WTC11 (cell line): Measurements from ENCODE around the gene CCDC150. TPM values are rescaled to one million over a fixed set of nuclear protein-coding genes. Genes with fewer than 3 reads are reported as not detected.
A peak's percentile ranks its signal among the peaks of the same experiment; 100 is the strongest.

Experiments used
- ATAC-seq: fragments of 200-7000 bp; cut with Tn5 transposase; 2 replicates; pipeline ENCODE4 v1.10.0; 2021; ENCODE audit warnings: mild to moderate bottlenecking, moderate library complexity
- CTCF ChIA-PET: fragments of 300-600 bp; sonication (Branson Sonifier 250); formaldehyde crosslinking; loops from one replicate; lab custom pipeline; 2021; ENCODE audit warnings: antibody characterized with exemption; lab: Charles Lee
- POLR2A ChIA-PET: fragments of 350-600 bp; sonication (Branson Sonifier 250); formaldehyde crosslinking; loops from one replicate; lab custom pipeline; 2021; ENCODE audit warnings: antibody characterized with exemption; lab: Charles Lee
- DNase-seq: peaks from one replicate; pipeline ENCODE4 v3.0.0; 2021; ENCODE audit warnings: low spot score
- H3K27ac Mint-ChIP-seq: 2 replicates; pipeline ENCODE4 v1.8.0; 2021; ENCODE audit warnings: mixed read lengths
- H3K27me3 Mint-ChIP-seq: 2 replicates; pipeline ENCODE4 v1.8.0; 2021; ENCODE audit warnings: low read depth, mild to moderate bottlenecking, moderate library complexity, mixed read lengths
- H3K36me3 Mint-ChIP-seq: 2 replicates; pipeline ENCODE4 v1.8.0; 2021; ENCODE audit warnings: mixed read lengths
- H3K4me1 Mint-ChIP-seq: 2 replicates; pipeline ENCODE4 v1.8.0; 2022; ENCODE audit warnings: mixed read lengths
- H3K4me3 Mint-ChIP-seq: 2 replicates; pipeline ENCODE4 v1.8.0; 2021; ENCODE audit warnings: mild to moderate bottlenecking, moderate library complexity, mixed read lengths
- H3K9me3 Mint-ChIP-seq: 2 replicates; pipeline ENCODE4 v1.8.0; 2021; ENCODE audit warnings: mixed read lengths
- CREB1 ChIP-seq: sonication (generic); formaldehyde crosslinking; IDR thresholded peaks from 2 replicates; pipeline ENCODE4 v1.8.0; 2023; ENCODE audit warnings: mild to moderate bottlenecking, missing genetic modification reagents
- CTCF ChIP-seq: fragments of 200-600 bp; IDR thresholded peaks from 2 replicates; pipeline ENCODE4 v1.8.0; 2022; ENCODE audit warnings: antibody characterized with exemption
- ETV6 ChIP-seq: sonication (generic); formaldehyde crosslinking; IDR thresholded peaks from 2 replicates; pipeline ENCODE4 v1.8.1; 2022; ENCODE audit warnings: mild to moderate bottlenecking, missing genetic modification reagents
- GRHL2 ChIP-seq: fragments of 250-450 bp; sonication (Bioruptor Pico); IDR thresholded peaks from 2 replicates; pipeline ENCODE4 v1.8.0; 2022; ENCODE audit warnings: mild to moderate bottlenecking, moderate library complexity; ENCODE audit not compliant: insufficient replicate concordance, severe bottlenecking
- KAT7 ChIP-seq: sonication (generic); formaldehyde crosslinking; IDR thresholded peaks from 2 replicates; pipeline ENCODE4 v1.8.1; 2023; ENCODE audit warnings: missing genetic modification reagents, mild to moderate bottlenecking, borderline replicate concordance
- OVOL2 ChIP-seq: fragments of 250-450 bp; sonication (Bioruptor Pico); IDR thresholded peaks from 2 replicates; pipeline ENCODE4 v1.9.0; 2021; ENCODE audit warnings: mild to moderate bottlenecking, borderline replicate concordance
- PRRX2 ChIP-seq: fragments of 250-450 bp; sonication (Bioruptor Pico); IDR thresholded peaks from 2 replicates; pipeline ENCODE4 v1.8.0; 2021; ENCODE audit warnings: mild to moderate bottlenecking
- RELA ChIP-seq: sonication (generic); formaldehyde crosslinking; IDR thresholded peaks from 2 replicates; pipeline ENCODE4 v1.8.1; 2022; ENCODE audit warnings: missing genetic modification reagents, mild to moderate bottlenecking, borderline replicate concordance
- RORB ChIP-seq: fragments of 250-450 bp; sonication (Bioruptor Pico); IDR thresholded peaks from 2 replicates; pipeline ENCODE4 v1.9.0; 2021; ENCODE audit warnings: mild to moderate bottlenecking
- TCF7 ChIP-seq: sonication (generic); formaldehyde crosslinking; IDR thresholded peaks from 2 replicates; pipeline ENCODE4 v1.8.0; 2022; ENCODE audit warnings: mild to moderate bottlenecking, low read depth, missing genetic modification reagents, moderate library complexity
- USF2 ChIP-seq: sonication (generic); formaldehyde crosslinking; IDR thresholded peaks from 2 replicates; pipeline ENCODE4 v1.8.1; 2023; ENCODE audit warnings: mild to moderate bottlenecking, missing genetic modification reagents, moderate library complexity
- ZBTB21 ChIP-seq: sonication (generic); formaldehyde crosslinking; IDR thresholded peaks from 2 replicates; pipeline ENCODE4 v1.8.1; 2023; ENCODE audit warnings: mild to moderate bottlenecking, missing genetic modification reagents, borderline replicate concordance
- ZNF396 ChIP-seq: fragments of 250-450 bp; sonication (Bioruptor Pico); IDR thresholded peaks from 2 replicates; pipeline ENCODE4 v1.8.0; 2021; ENCODE audit warnings: mild to moderate bottlenecking, moderate library complexity, borderline replicate concordance
- total RNA-seq: library from RNA; stranded (reverse); gene quantifications from 3 replicates; pipeline ENCODE4 v1.2.3, GENCODE V29; 2021
- TF ChIP-seq, protein P1 (sequence below): fragments of 250-450 bp; sonication (Bioruptor Pico); conservative IDR thresholded peaks from 2 replicates; pipeline ENCODE4 v1.9.0; 2021; ENCODE audit warnings: mild to moderate bottlenecking
- TF ChIP-seq, protein P2 (sequence below): sonication (generic); formaldehyde crosslinking; IDR thresholded peaks from 2 replicates; pipeline ENCODE4 v1.8.1; 2022; ENCODE audit warnings: missing genetic modification reagents, borderline replicate concordance
- TF ChIP-seq, protein P3 (sequence below): sonication (generic); formaldehyde crosslinking; IDR thresholded peaks from 2 replicates; pipeline ENCODE4 v1.8.1; 2023; ENCODE audit warnings: mild to moderate bottlenecking, missing genetic modification reagents

Gene CCDC150
- total RNA-seq, 1 experiment from 2014 or later, result 43.0 TPM

GRCh38 chr2:196747400-196747799 is 107.9 kb downstream of the CCDC150 start (continued):
- TF ChIP-seq RELA (CRISPR knock-in tag), result no peak

DNA sequence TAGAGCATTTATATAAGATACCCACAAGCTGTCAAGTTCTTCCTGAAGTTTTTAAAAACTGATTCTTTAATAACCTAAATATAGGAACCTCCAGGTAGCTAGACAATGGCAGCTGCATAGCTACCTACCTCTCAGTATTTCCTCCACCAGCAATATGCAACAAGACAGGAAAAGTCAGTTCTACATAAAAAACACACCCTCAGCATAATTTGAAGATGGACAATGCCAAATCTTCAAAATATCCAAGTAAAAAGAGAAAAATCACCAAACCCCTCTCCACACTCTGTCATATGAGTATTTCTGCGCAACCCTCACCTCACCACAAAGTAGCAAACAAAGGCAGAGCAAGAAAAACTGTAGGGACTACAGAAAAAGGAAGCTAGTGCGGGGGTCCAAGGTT is 108.6 kb downstream of the CCDC150 start:
- Mint-ChIP-seq H3K27ac (no peak overlapping the region), H3K27me3 (no peaks in the 10 kb centered on the region), H3K36me3 (peaks cover 9% of the 10 kb centered on the region), H3K4me1 (peaks cover 5% of the 10 kb centered on the region; the same call in 1 of the 2 replicates), H3K4me3 (no peak overlapping the region), H3K9me3 (peaks cover under 1% of the 10 kb centered on the region; the same call in 1 of the 2 replicates)
- ChIA-PET POLR2A (no interaction called here), CTCF (no interaction called here)
- ATAC-seq (no peak), DNase-seq (no peak)
- TF ChIP-seq TCF7 (CRISPR knock-in tag) (no peak), KAT7 (no peak), ETV6 (CRISPR knock-in tag) (no peak), OVOL2 (no peak), ZBTB21 (no peak), CREB1 (CRISPR knock-in tag) (no peak), PRRX2 (CRISPR knock-in tag) (no peak), RORB (CRISPR knock-in tag) (no peak), USF2 (CRISPR knock-in tag) (no peak), ZNF396 (no peak), GRHL2 (CRISPR knock-in tag) (no peak)
- TF ChIP-seq, protein P1, sequence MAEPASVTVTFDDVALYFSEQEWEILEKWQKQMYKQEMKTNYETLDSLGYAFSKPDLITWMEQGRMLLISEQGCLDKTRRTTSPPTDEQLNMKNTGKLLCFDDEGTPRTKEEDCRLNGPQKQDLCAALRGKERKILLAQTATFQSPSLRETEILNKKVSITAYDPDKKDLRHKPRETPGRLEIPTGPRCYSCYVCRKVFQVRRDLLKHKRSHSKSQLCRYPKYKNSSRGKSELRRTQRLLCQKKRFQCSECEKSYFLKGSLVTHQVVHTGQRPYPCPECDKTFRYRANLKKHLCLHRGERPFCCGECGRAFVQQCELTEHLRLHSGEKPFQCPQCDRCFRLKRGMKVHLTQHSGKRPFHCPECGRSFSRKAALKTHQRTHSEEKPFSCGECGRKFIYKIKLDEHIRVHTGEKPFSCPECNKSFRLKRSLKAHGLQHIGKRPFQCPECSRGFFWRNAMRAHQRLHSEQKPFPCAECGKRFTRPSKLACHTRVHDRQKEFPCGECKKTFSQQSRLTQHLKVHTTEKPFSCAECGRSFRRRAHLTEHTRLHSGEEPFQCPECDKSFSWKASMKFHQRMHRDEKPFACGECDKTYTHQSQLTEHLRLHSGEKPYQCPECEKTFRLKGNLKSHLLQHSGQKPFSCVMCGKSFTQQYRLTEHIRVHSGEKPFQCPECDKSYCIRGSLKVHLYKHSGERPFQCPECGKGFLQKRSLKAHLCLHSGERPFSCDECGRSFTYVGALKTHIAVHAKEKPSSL (CRISPR knock-in tag), result no peak

DNA sequence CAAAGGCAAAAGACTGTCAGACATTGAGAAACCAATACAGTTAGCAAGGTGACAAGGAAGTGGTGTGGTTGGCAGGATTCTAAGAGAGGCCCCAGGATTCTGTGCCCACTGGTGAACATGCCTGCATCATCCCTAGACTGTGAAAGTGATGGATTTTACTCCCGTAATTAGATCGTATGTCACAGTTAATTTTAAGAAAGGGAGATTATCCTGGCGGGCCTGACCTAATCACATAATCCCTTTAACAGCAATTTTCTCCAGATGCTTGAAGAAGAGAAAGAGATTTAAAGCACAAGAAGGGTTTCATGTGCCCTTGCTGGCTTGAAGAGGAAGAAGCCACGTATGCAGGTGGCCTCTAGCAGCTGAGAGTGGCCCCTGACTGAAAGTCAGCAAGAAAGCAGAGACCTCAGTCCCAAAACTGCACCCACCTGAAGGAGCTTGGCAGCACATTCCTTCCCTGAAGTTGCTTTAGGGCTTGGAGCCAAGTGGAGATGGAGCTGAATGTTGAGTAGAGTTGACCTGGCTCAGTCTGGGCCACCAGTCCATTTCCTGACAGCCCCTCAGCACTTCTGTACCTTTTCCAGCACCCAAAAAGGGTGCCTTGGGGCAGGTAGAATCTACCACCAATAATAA is 110.9 kb downstream of the CCDC150 start:
- POLR2A ChIA-PET, result no interaction called here
- peak overlapping the region; percentile 77; the same call in 1 of the 2 replicates for H3K27ac Mint-ChIP-seq
- CTCF ChIA-PET, result interaction anchor here (0.6 to 1.8 kb wide), 29 partner anchors 9 to 534 kb away, joined by 3 to 20 read pairs (median 4); partner anchors contain the start of genes CCDC150 and GTF3C3
- ATAC-seq (peak; percentile 22), DNase-seq (no peak)
- TF ChIP-seq, protein P2, sequence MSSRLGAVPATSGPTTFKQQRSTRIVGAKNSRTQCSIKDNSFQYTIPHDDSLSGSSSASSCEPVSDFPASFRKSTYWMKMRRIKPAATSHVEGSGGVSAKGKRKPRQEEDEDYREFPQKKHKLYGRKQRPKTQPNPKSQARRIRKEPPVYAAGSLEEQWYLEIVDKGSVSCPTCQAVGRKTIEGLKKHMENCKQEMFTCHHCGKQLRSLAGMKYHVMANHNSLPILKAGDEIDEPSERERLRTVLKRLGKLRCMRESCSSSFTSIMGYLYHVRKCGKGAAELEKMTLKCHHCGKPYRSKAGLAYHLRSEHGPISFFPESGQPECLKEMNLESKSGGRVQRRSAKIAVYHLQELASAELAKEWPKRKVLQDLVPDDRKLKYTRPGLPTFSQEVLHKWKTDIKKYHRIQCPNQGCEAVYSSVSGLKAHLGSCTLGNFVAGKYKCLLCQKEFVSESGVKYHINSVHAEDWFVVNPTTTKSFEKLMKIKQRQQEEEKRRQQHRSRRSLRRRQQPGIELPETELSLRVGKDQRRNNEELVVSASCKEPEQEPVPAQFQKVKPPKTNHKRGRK (CRISPR knock-in tag), result no peak
- H3K4me1 Mint-ChIP-seq, result peaks cover 4% of the 10 kb centered on the region; the same call in 1 of the 2 replicates
- H3K4me3 Mint-ChIP-seq, result no peak overlapping the region
- no peaks in the 10 kb centered on the region; the same call in 1 of the 2 replicates for H3K27me3 Mint-ChIP-seq
- H3K36me3 Mint-ChIP-seq, result peaks cover 32% of the 10 kb centered on the region
- H3K9me3 Mint-ChIP-seq, result peaks cover 22% of the 10 kb centered on the region

- H3K27ac Mint-ChIP-seq, result peak overlapping the region; percentile 77; the same call in 1 of the 2 replicates
- CTCF ChIA-PET, result interaction anchor here (0.6 to 1.8 kb wide), 29 partner anchors 8 to 535 kb away, joined by 3 to 20 read pairs (median 4); partner anchors contain the start of genes CCDC150 and GTF3C3
- TF ChIP-seq CREB1 (CRISPR knock-in tag) (no peak), CTCF (peak; percentile 49)
- TF ChIP-seq, protein P3, sequence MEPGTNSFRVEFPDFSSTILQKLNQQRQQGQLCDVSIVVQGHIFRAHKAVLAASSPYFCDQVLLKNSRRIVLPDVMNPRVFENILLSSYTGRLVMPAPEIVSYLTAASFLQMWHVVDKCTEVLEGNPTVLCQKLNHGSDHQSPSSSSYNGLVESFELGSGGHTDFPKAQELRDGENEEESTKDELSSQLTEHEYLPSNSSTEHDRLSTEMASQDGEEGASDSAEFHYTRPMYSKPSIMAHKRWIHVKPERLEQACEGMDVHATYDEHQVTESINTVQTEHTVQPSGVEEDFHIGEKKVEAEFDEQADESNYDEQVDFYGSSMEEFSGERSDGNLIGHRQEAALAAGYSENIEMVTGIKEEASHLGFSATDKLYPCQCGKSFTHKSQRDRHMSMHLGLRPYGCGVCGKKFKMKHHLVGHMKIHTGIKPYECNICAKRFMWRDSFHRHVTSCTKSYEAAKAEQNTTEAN (CRISPR knock-in tag), result no peak
Observed at GRCh38 chr2:196750977-196751631, 111.6 kb downstream of the CCDC150 start.

More at GRCh38 chr2:196750977-196751631, 111.6 kb downstream of the CCDC150 start:
- ATAC-seq (peak; percentile 98), DNase-seq (peak; percentile 83)
- peaks cover 29% of the 10 kb centered on the region for H3K9me3 Mint-ChIP-seq
- H3K4me1 Mint-ChIP-seq, result peaks cover 4% of the 10 kb centered on the region; the same call in 1 of the 2 replicates
- H3K27me3 Mint-ChIP-seq, result no peaks in the 10 kb centered on the region; the same call in 1 of the 2 replicates
- H3K36me3 Mint-ChIP-seq, result peaks cover 38% of the 10 kb centered on the region
- POLR2A ChIA-PET, result interaction anchor here (0.6 kb wide), 1 partner anchor 12 kb away, joined by 3 read pairs; no protein-coding TSS in a partner anchor
- no peak overlapping the region for H3K4me3 Mint-ChIP-seq
